ENCODE results near the gene UMODL1.

- TF ChIP-seq GATA3 (IDR thresholded peaks at IDR 0.05; ENCODE audit: low read depth, low read length) (no peak), GATA2 (IDR thresholded peaks at IDR 0.05; ENCODE audit: low read depth, low read length) (no peak)
Observed at GRCh38 chr21:42109473-42109872, 38.4 kb downstream of the UMODL1 start.

All from SH-SY5Y (cell line).